Peyer's patch (tissue), 4 donors: ENCODE measurements around the gene NLGN1. TPM values are rescaled to one million over a fixed set of nuclear protein-coding genes. Genes with fewer than 3 reads are reported as not detected.

Experiments used
- DNase-seq, 3 donors: peaks; one replicate each; pipeline ENCODE4 v3.0.0-alpha.2; 2017 to 2019
- H3K27ac ChIP-seq, 4 donors: fragments of 200-600 bp; sonication (generic); one replicate each; pipeline ENCODE4 v1.5.1; 2016 to 2019
- H3K27me3 ChIP-seq, 2 donors: fragments of 200-600 bp; sonication (generic); one replicate each; pipeline ENCODE4 v1.5.1; 2019
- H3K36me3 ChIP-seq, 3 donors: fragments of 200-600 bp; sonication (generic); one replicate each; pipeline ENCODE4 v1.5.1; 2016 to 2019
- H3K4me1 ChIP-seq, 4 donors: fragments of 200-600 bp; sonication (generic); one replicate each; pipeline ENCODE4 v1.5.1; 2016 to 2019
- H3K4me3 ChIP-seq, 4 donors: fragments of 200-600 bp; sonication (generic); 1 replicate in 3 of 4; 2 replicates in 1 of 4; pipeline ENCODE4 v1.5.1; 2016 to 2019; ENCODE audit warnings: mild to moderate bottlenecking in 1 of 4
- H3K9me3 ChIP-seq, 4 donors: fragments of 200-600 bp; sonication (generic); one replicate each; pipeline ENCODE4 v1.5.1; 2016 to 2019; ENCODE audit warnings: mild to moderate bottlenecking in 1 of 4
- POLR2A ChIP-seq, 2 donors: fragments of 450-650 bp; IDR thresholded peaks; one replicate each; pipeline ENCODE4 v1.5.1; 2017; ENCODE audit warnings: antibody characterized with exemption in 2 of 2, mild to moderate bottlenecking in 2 of 2, moderate library complexity in 2 of 2
- total RNA-seq, 4 donors: library from RNA; depleted of rRNA; stranded (reverse); fragments of >200 nt; gene quantifications; one replicate each; pipeline ENCODE4 v1.1.0, GENCODE V29; 2016
- TF ChIP-seq, protein P1 (sequence below), 6 experiments: fragments of 450-650 bp in 4 of 6; fragments of 200-600 bp in 2 of 6; sonication (generic) in 1 of 6; IDR thresholded peaks; one replicate each; pipeline ENCODE4 v1.5.1; 2017 to 2019; ENCODE audit warnings: antibody characterized with exemption in 6 of 6, mild to moderate bottlenecking in 3 of 6, moderate library complexity in 1 of 6

Gene NLGN1
- total RNA-seq, 4 donors from 2014 or later: 0.18 to 3.3 (median 1.3) TPM

DNA sequence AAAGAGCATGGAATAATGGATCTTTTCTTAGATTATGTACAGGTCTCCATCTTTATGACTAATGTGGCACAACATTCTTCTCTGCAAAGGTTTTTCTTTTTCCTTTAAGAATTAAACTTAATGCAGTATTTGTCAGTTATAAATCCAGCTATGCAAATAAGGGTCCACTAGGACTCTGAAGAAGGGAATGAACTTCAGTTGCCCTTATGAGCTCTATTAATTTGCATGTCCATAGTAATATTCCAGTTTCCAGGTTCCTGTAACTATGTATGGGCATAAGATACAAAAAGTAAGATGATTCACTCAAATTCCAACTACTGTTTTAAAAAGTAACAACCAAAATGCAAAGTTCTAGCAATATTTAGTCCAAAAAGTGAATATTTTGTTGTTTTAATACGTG lies 337.4 kb downstream of the NLGN1 start:
- H3K27ac ChIP-seq: no peak overlapping the region

DNA sequence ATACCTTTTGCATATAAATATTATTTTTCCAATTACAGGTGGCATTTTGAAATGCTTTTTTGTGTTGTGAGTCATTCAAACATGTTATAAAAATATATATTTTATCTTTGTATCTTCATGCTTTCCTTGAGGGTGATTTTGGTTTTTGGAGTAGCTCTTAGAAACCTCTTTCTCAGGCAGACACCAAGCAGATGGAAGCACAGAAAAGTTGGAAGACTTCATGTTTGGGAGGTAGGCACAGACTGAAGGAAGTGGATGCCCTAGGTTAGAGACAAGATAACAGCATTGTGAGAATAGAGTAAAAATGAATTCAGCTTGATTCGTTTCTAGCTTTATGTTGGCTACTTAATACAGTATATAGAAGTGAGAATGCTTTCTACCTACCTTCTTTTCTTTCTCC lies 338.3 kb downstream of the NLGN1 start:
- Histone ChIP-seq H3K4me3 (no peak overlapping the region), H3K27ac (no peak overlapping the region), H3K36me3 (no peaks in the 10 kb centered on the region), H3K9me3 (no peaks in the 10 kb centered on the region), H3K4me1 (no peaks in the 10 kb centered on the region), H3K27me3 (no peaks in the 10 kb centered on the region)
- DNase-seq: no peak
- TF ChIP-seq, protein P1, sequence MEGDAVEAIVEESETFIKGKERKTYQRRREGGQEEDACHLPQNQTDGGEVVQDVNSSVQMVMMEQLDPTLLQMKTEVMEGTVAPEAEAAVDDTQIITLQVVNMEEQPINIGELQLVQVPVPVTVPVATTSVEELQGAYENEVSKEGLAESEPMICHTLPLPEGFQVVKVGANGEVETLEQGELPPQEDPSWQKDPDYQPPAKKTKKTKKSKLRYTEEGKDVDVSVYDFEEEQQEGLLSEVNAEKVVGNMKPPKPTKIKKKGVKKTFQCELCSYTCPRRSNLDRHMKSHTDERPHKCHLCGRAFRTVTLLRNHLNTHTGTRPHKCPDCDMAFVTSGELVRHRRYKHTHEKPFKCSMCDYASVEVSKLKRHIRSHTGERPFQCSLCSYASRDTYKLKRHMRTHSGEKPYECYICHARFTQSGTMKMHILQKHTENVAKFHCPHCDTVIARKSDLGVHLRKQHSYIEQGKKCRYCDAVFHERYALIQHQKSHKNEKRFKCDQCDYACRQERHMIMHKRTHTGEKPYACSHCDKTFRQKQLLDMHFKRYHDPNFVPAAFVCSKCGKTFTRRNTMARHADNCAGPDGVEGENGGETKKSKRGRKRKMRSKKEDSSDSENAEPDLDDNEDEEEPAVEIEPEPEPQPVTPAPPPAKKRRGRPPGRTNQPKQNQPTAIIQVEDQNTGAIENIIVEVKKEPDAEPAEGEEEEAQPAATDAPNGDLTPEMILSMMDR (IDR thresholded peaks at IDR 0.05): no peak
- TF ChIP-seq POLR2A (IDR thresholded peaks at IDR 0.05): no peak

More for the DNA sequence above, 337.4 kb downstream of the NLGN1 start:
- DNase-seq: no peak
- TF ChIP-seq, protein P1 (IDR thresholded peaks at IDR 0.05): no peak
- no peak for TF ChIP-seq POLR2A (IDR thresholded peaks at IDR 0.05)
- Histone ChIP-seq H3K36me3 (no peaks in the 10 kb centered on the region), H3K9me3 (no peaks in the 10 kb centered on the region), H3K27me3 (no peaks in the 10 kb centered on the region), H3K4me1 (no peaks in the 10 kb centered on the region), H3K4me3 (no peak overlapping the region)

DNA sequence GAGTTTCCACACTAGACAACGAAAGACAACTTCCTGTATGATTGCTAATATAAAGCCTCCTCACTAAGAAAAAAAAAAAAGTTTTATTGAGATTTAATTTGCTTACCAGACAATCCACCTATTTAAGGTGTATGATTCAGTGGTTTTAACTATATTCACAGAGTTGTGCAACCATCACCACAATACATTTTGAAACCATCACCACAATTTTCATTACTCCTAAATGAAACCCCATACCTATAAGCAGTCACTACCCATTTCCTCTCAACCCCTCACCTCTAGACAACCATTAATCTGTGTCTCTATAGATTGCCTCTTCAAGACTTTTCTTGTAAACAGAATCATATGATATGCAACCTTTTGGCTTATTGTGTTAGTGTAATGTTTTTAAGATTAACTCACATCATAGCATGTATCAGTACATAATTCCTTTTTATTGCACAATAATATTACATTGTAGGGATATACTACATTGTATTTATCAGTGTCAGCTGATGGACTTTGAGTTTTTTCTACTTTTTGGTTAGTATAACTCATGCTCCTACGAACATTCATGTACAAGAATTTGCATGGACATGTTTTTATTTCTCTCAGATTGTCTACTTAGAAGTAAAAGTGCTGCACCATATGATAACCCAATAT lies 339.7 kb downstream of the NLGN1 start:
- H3K4me1 ChIP-seq: no peaks in the 10 kb centered on the region
- no peak for DNase-seq
- TF ChIP-seq, protein P1 (IDR thresholded peaks at IDR 0.05): no peak
- TF ChIP-seq POLR2A (IDR thresholded peaks at IDR 0.05): no peak
- H3K9me3 ChIP-seq: no peaks in the 10 kb centered on the region
- H3K27ac ChIP-seq: no peak overlapping the region
- H3K27me3 ChIP-seq: no peaks in the 10 kb centered on the region
- no peak overlapping the region for H3K4me3 ChIP-seq
- no peaks in the 10 kb centered on the region for H3K36me3 ChIP-seq

DNA sequence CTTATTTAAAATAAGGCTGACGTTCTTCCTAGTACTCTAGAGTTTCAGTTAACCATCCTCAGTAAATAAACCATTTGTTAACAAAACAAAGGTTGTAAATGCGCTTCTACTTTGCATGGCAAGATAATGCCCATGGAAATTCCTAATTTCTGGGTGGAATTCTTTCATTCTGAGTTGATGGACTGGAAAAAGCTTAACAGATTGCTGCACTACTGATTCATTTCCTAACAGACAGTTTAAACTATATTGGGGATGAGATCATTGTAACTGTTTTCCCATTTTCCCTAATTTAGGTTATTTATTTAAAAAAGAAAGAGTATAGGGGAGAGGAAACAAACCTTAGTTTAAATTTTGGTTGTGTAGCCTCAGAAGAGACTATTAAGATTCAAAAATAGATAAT lies 342.2 kb downstream of the NLGN1 start:
- Histone ChIP-seq H3K9me3 (no peaks in the 10 kb centered on the region), H3K36me3 (no peaks in the 10 kb centered on the region), H3K27ac (no peak overlapping the region), H3K4me3 (no peak overlapping the region), H3K4me1 (no peaks in the 10 kb centered on the region), H3K27me3 (no peaks in the 10 kb centered on the region)
- TF ChIP-seq POLR2A (IDR thresholded peaks at IDR 0.05): no peak
- TF ChIP-seq, protein P1 (IDR thresholded peaks at IDR 0.05): no peak
- DNase-seq: no peak

DNA sequence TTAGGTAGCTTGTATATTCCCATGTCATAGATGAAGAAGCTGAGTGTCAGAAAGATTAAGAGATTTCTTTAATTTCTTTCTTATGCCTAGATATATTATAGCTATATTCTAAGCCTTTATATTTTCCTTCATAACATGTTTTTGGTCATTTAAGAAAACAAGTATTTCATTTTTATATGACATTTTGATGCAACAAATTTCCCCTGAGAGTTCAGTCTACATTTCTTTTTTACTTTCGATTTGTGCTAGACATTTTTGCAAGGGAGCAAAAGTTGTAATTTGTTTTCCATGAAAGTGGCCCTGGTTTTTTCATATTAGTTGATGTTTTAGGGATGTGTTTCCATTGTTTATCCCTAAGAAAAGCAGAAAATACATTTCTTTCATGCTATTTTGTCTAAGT lies 344.9 kb downstream of the NLGN1 start:
- Histone ChIP-seq H3K27me3 (no peaks in the 10 kb centered on the region), H3K9me3 (no peaks in the 10 kb centered on the region), H3K27ac (no peak overlapping the region), H3K4me3 (no peak overlapping the region), H3K36me3 (no peaks in the 10 kb centered on the region), H3K4me1 (no peaks in the 10 kb centered on the region)
- TF ChIP-seq, protein P1 (IDR thresholded peaks at IDR 0.05): no peak
- no peak for TF ChIP-seq POLR2A (IDR thresholded peaks at IDR 0.05)
- DNase-seq: no peak

DNA sequence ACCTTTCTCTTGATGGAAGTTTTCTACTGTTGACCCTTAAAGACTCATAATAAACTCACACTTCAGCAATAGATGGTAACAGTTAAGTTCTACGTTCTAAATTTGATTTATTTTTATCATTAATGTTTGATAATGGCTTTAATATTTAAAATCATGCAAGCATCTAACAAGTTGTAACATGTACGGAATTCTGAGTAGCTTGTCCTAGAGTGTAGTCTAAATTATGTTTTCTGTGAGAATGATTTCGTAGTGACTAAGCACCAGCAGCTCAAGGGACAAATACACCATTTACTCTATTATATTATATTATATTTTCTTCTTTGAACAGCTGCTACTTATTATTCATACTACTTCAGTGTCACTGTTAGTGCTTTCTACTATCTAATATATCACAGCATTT lies 345.6 kb downstream of the NLGN1 start:
- Histone ChIP-seq H3K27ac (no peak overlapping the region), H3K4me1 (no peaks in the 10 kb centered on the region), H3K9me3 (no peaks in the 10 kb centered on the region), H3K4me3 (no peak overlapping the region), H3K36me3 (no peaks in the 10 kb centered on the region), H3K27me3 (no peaks in the 10 kb centered on the region)
- TF ChIP-seq, protein P1 (IDR thresholded peaks at IDR 0.05): no peak
- no peak for TF ChIP-seq POLR2A (IDR thresholded peaks at IDR 0.05)
- no peak for DNase-seq
